Vein endothelial cell (primary cell): ENCODE results near the gene THAP10. TPM values are rescaled to one million over a fixed set of nuclear protein-coding genes. Genes with fewer than 3 reads are reported as not detected.

Experiments used
- total RNA-seq: library from RNA; depleted of rRNA; stranded (reverse); fragments of >200 nt; gene quantifications from 2 replicates; pipeline ENCODE4 v1.2.3, GENCODE V29; 2012

Gene THAP10
- total RNA-seq = 1.6 and 2.8 TPM in 2 replicates

GRCh38 chr15:70892002-70892911 lies at the start of gene THAP10, which contains the start of gene LRRC49:
TSS of gene THAP10 (minus strand) at chr15:70892433. CDS start at chr15:70892272, 161 bp downstream.
TSS of gene LRRC49 (plus strand) at chr15:70892826. CDS start at chr15:70892895, 69 bp downstream.

GRCh38 chr15:70853973-70854665 lies 38.1 kb downstream of the THAP10 start, which contains the start of gene LARP6:
TSS of gene LARP6 (minus strand) at chr15:70854157. CDS start at chr15:70854088, 69 bp downstream.

Other genes starting within 250 kb of the THAP10 start
- gene UACA, start 128.9 kb downstream of the THAP10 start, total RNA-seq = 119 and 175 TPM in 2 replicates
- 12.1 and 14.7 TPM in 2 replicates for gene LARP6, start 38.3 kb downstream of the THAP10 start, total RNA-seq
- 4.9 and 6.8 TPM in 2 replicates for gene LRRC49, start 393 bp upstream of the THAP10 start, total RNA-seq
- 34.6 and 44.1 TPM in 2 replicates for gene THSD4, start 223.0 kb upstream of the THAP10 start, total RNA-seq